ENCODE results near the gene PLXDC2. TPM values are rescaled to one million over a fixed set of nuclear protein-coding genes. Genes with fewer than 3 reads are reported as not detected.

PLXDC2 gene
- total RNA-seq, 2 experiments from 2014 or later = 0.04 TPM; not detected in 1

- DNase-seq = no peak
- no peaks in the 10 kb centered on the region for H3K36me3 Mint-ChIP-seq
- H3K27me3 Mint-ChIP-seq = no peaks in the 10 kb centered on the region
- peaks cover 2% of the 10 kb centered on the region for H3K9me3 Mint-ChIP-seq
- no peak overlapping the region for H3K27ac Mint-ChIP-seq
- H3K4me3 Mint-ChIP-seq = no peak overlapping the region
- no peaks in the 10 kb centered on the region for H3K4me1 Mint-ChIP-seq
These were observed 108.8 kb downstream of the PLXDC2 start for GRCh38 chr10:19925064-19925463.

GRCh38 chr10:19928936-19929335 lies 112.7 kb downstream of the PLXDC2 start:
- no peak overlapping the region for H3K27ac Mint-ChIP-seq
- H3K36me3 Mint-ChIP-seq = no peaks in the 10 kb centered on the region
- peaks cover 2% of the 10 kb centered on the region for H3K9me3 Mint-ChIP-seq
- H3K27me3 Mint-ChIP-seq = no peaks in the 10 kb centered on the region
- DNase-seq = no peak
- no peaks in the 10 kb centered on the region for H3K4me1 Mint-ChIP-seq
- no peak overlapping the region for H3K4me3 Mint-ChIP-seq

- Mint-ChIP-seq H3K27me3 (no peaks in the 10 kb centered on the region), H3K4me1 (no peaks in the 10 kb centered on the region), H3K36me3 (no peaks in the 10 kb centered on the region), H3K27ac (no peak overlapping the region), H3K4me3 (no peak overlapping the region), H3K9me3 (peaks cover 2% of the 10 kb centered on the region)
- DNase-seq = no peak
These were observed 113.4 kb downstream of the PLXDC2 start for GRCh38 chr10:19929506-19930140.

- Mint-ChIP-seq H3K9me3 (peaks cover 1% of the 10 kb centered on the region), H3K27me3 (no peaks in the 10 kb centered on the region)
These were observed 115.0 kb downstream of the PLXDC2 start for GRCh38 chr10:19930936-19931893.

GRCh38 chr10:19931894-19932590 lies 115.8 kb downstream of the PLXDC2 start:
- no peak overlapping the region for H3K4me3 Mint-ChIP-seq
- H3K27ac Mint-ChIP-seq = no peak overlapping the region
- H3K27me3 Mint-ChIP-seq = no peaks in the 10 kb centered on the region
- no peak for DNase-seq
- H3K9me3 Mint-ChIP-seq = no peaks in the 10 kb centered on the region
- no peaks in the 10 kb centered on the region for H3K4me1 Mint-ChIP-seq
- H3K36me3 Mint-ChIP-seq = no peaks in the 10 kb centered on the region

More at GRCh38 chr10:19930936-19931893, 115.0 kb downstream of the PLXDC2 start:
- no peak overlapping the region for H3K4me3 Mint-ChIP-seq
- H3K4me1 Mint-ChIP-seq = no peaks in the 10 kb centered on the region
- no peaks in the 10 kb centered on the region for H3K36me3 Mint-ChIP-seq
- no peak for DNase-seq
- no peak overlapping the region for H3K27ac Mint-ChIP-seq

GRCh38 chr10:19932806-19933371 lies 116.7 kb downstream of the PLXDC2 start:
- Mint-ChIP-seq H3K4me3 (no peak overlapping the region), H3K9me3 (no peaks in the 10 kb centered on the region), H3K4me1 (no peaks in the 10 kb centered on the region), H3K27me3 (no peaks in the 10 kb centered on the region), H3K36me3 (no peaks in the 10 kb centered on the region), H3K27ac (no peak overlapping the region)
- DNase-seq = no peak

GRCh38 chr10:19933772-19934171 lies 117.5 kb downstream of the PLXDC2 start:
- Mint-ChIP-seq H3K36me3 (no peaks in the 10 kb centered on the region), H3K27me3 (no peaks in the 10 kb centered on the region), H3K4me3 (no peak overlapping the region), H3K9me3 (no peaks in the 10 kb centered on the region), H3K4me1 (no peaks in the 10 kb centered on the region), H3K27ac (no peak overlapping the region)
- no peak for DNase-seq

GRCh38 chr10:19935176-19935575 lies 118.9 kb downstream of the PLXDC2 start:
- no peaks in the 10 kb centered on the region for H3K9me3 Mint-ChIP-seq
- no peaks in the 10 kb centered on the region for H3K4me1 Mint-ChIP-seq
- no peaks in the 10 kb centered on the region for H3K36me3 Mint-ChIP-seq
- H3K27me3 Mint-ChIP-seq = no peaks in the 10 kb centered on the region
- no peak for DNase-seq
- H3K27ac Mint-ChIP-seq = no peak overlapping the region
- H3K4me3 Mint-ChIP-seq = no peak overlapping the region

GRCh38 chr10:19936289-19936688 lies 120.1 kb downstream of the PLXDC2 start:
- Mint-ChIP-seq H3K4me3 (no peak overlapping the region), H3K9me3 (no peaks in the 10 kb centered on the region), H3K27ac (no peak overlapping the region), H3K4me1 (no peaks in the 10 kb centered on the region), H3K36me3 (no peaks in the 10 kb centered on the region), H3K27me3 (no peaks in the 10 kb centered on the region)
- no peak for DNase-seq

GRCh38 chr10:19937989-19938388 lies 121.8 kb downstream of the PLXDC2 start:
- Mint-ChIP-seq H3K9me3 (no peaks in the 10 kb centered on the region), H3K4me1 (no peaks in the 10 kb centered on the region), H3K36me3 (no peaks in the 10 kb centered on the region), H3K27ac (no peak overlapping the region), H3K4me3 (no peak overlapping the region), H3K27me3 (no peaks in the 10 kb centered on the region)
- DNase-seq = no peak

- Mint-ChIP-seq H3K4me1 (no peaks in the 10 kb centered on the region), H3K9me3 (no peaks in the 10 kb centered on the region)
These were observed 125.1 kb downstream of the PLXDC2 start for GRCh38 chr10:19941206-19941880.

GRCh38 chr10:19944911-19945663 lies 128.9 kb downstream of the PLXDC2 start:
- Mint-ChIP-seq H3K9me3 (no peaks in the 10 kb centered on the region), H3K4me1 (no peaks in the 10 kb centered on the region)

More at GRCh38 chr10:19941206-19941880, 125.1 kb downstream of the PLXDC2 start:
- no peak overlapping the region for H3K4me3 Mint-ChIP-seq
- no peak for DNase-seq
- H3K27me3 Mint-ChIP-seq = no peaks in the 10 kb centered on the region
- H3K36me3 Mint-ChIP-seq = no peaks in the 10 kb centered on the region
- no peak overlapping the region for H3K27ac Mint-ChIP-seq

GRCh38 chr10:19946245-19946644 lies 130.0 kb downstream of the PLXDC2 start:
- Mint-ChIP-seq H3K4me3 (no peak overlapping the region), H3K36me3 (no peaks in the 10 kb centered on the region), H3K27ac (no peak overlapping the region), H3K9me3 (no peaks in the 10 kb centered on the region), H3K4me1 (no peaks in the 10 kb centered on the region), H3K27me3 (no peaks in the 10 kb centered on the region)
- DNase-seq = no peak

More at GRCh38 chr10:19944911-19945663, 128.9 kb downstream of the PLXDC2 start:
- no peak for DNase-seq
- Mint-ChIP-seq H3K27me3 (no peaks in the 10 kb centered on the region), H3K36me3 (no peaks in the 10 kb centered on the region), H3K4me3 (no peak overlapping the region), H3K27ac (no peak overlapping the region)

- no peak overlapping the region for H3K4me3 Mint-ChIP-seq
- DNase-seq = no peak
- no peaks in the 10 kb centered on the region for H3K9me3 Mint-ChIP-seq
- no peaks in the 10 kb centered on the region for H3K4me1 Mint-ChIP-seq
- H3K27ac Mint-ChIP-seq = no peak overlapping the region
- H3K27me3 Mint-ChIP-seq = no peaks in the 10 kb centered on the region
- H3K36me3 Mint-ChIP-seq = no peaks in the 10 kb centered on the region
These were observed 130.6 kb downstream of the PLXDC2 start for GRCh38 chr10:19946791-19947190.
